ENCODE measurements around the gene PBX2. TPM values are rescaled to one million over a fixed set of nuclear protein-coding genes. Genes with fewer than 3 reads are reported as not detected.
A peak's percentile ranks its signal among the peaks of the same experiment; 100 is the strongest.
"Not testable (repeated sequence)": the region's sequence is repeated elsewhere in the genome, so short reads cannot be mapped to it uniquely, and the experiment has no call there.

PBX2 gene
- total and polyA plus RNA-seq, 2 donors (not counting 1 experiment from before 2014, with no cell fraction given), result 35.0 to 39.4 TPM

DNA sequence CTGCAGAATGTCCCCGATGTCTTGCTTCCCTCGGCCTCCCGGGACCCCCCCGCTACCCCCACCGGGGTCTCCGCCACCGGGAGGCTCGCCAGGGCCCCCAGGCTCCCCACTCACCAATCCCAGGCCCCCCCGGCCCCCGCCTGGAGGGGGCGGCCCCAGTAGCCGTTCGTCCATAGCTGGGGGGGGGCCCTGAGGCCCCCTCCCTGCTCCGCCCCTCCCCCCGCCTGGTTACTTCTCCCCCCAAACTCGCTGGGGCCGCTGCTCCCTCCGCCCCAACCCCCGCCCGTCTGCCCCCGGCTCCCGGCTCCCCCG, 304 bp downstream of the PBX2 start:
- Histone ChIP-seq H2AFZ (ENCODE audit: low read length) (no peak overlapping the region), H3K36me3 (ENCODE audit: control insufficient read depth, insufficient read depth, low read length) (peaks cover 5% of the 10 kb centered on the region), H3K4me2 (ENCODE audit: extremely low read depth, insufficient read depth, low read length) (peak overlapping the region; percentile 93), H3K27me3 (ENCODE audit: control insufficient read depth, insufficient read depth, low read length) (no peaks in the 10 kb centered on the region), H3K4me1 (ENCODE audit: control insufficient read depth, extremely low read depth, insufficient read depth, low read length) (peaks cover 11% of the 10 kb centered on the region), H4K20me1 (ENCODE audit: control insufficient read depth, extremely low read depth, insufficient read depth, low read length) (no peaks in the 10 kb centered on the region), H3K4me3 (replicated peaks in 1 of 4; ENCODE audit: control extremely low read depth in 1 of 4, insufficient read depth in 1 of 4, low read depth in 3 of 4, low read length in 4 of 4) (peak overlapping the region; percentile 34 to 83 (median 72)), H3K9ac (ENCODE audit: insufficient read depth, low read length) (peak overlapping the region; percentile 69), H3K9me3 (ENCODE audit: control insufficient read depth, insufficient read depth, low read depth, low read length) (no peaks in the 10 kb centered on the region), H3K79me2 (ENCODE audit: control insufficient read depth, insufficient read depth, low read length) (peaks cover 20% of the 10 kb centered on the region), H3K27ac (ENCODE audit: insufficient read depth, low read length) (peak overlapping the region; percentile 69)
- DNase-seq (ENCODE audit: low read depth in 2 of 2), result no peak
- TF ChIP-seq EZH2 (IDR thresholded peaks at IDR 0.05; ENCODE audit: low read length, missing control alignments), result no peak
- TF ChIP-seq, protein P1, sequence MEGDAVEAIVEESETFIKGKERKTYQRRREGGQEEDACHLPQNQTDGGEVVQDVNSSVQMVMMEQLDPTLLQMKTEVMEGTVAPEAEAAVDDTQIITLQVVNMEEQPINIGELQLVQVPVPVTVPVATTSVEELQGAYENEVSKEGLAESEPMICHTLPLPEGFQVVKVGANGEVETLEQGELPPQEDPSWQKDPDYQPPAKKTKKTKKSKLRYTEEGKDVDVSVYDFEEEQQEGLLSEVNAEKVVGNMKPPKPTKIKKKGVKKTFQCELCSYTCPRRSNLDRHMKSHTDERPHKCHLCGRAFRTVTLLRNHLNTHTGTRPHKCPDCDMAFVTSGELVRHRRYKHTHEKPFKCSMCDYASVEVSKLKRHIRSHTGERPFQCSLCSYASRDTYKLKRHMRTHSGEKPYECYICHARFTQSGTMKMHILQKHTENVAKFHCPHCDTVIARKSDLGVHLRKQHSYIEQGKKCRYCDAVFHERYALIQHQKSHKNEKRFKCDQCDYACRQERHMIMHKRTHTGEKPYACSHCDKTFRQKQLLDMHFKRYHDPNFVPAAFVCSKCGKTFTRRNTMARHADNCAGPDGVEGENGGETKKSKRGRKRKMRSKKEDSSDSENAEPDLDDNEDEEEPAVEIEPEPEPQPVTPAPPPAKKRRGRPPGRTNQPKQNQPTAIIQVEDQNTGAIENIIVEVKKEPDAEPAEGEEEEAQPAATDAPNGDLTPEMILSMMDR (conservative IDR thresholded peaks at IDR 0.05 in 1 of 2, IDR thresholded peaks at IDR 0.05 in 1 of 2; ENCODE audit: low read depth in 1 of 2, low read length in 2 of 2), result no peak

DNA sequence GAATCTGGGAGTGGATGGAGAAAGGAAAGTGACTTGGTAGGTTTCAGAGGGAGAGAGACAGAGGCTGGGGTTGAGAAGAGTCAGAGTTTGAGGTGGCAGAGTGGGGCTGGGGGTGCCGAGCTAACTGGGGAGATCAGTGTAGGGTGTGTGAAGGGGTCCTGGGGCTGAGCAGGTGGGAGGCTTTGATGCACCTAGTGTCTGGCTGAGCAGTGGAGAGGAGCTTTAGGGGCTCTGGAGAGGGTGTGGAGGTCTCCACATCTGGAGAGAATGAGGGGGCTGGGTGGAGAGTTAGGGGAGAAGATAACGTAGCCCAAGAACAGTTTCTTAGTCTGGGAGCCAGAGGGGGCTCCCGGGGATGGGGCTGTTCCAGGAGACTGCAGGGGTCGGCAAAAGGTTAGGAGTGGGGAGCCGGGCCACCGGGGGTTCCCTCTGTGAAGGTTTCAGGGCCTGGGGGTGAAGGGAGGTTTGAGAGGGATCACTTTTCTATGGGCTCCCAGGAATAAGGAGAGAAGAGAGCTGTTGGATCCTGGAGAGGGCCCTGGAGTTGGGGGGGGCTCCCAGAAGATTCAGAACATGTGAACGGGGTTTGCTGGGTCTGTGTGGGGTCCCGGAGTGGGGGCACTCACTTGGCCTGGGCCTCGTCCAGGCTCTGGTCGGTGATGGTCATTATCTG, 797 bp downstream of the PBX2 start:
- Histone ChIP-seq H3K36me3 (ENCODE audit: control insufficient read depth, insufficient read depth, low read length) (peaks cover 5% of the 10 kb centered on the region), H3K79me2 (ENCODE audit: control insufficient read depth, insufficient read depth, low read length) (peaks cover 20% of the 10 kb centered on the region), H3K4me1 (ENCODE audit: control insufficient read depth, extremely low read depth, insufficient read depth, low read length) (peaks cover 11% of the 10 kb centered on the region), H3K9me3 (ENCODE audit: control insufficient read depth, insufficient read depth, low read depth, low read length) (no peaks in the 10 kb centered on the region), H2AFZ (ENCODE audit: low read length) (no peak overlapping the region), H4K20me1 (ENCODE audit: control insufficient read depth, extremely low read depth, insufficient read depth, low read length) (no peaks in the 10 kb centered on the region), H3K4me3 (replicated peaks in 1 of 4; ENCODE audit: control extremely low read depth in 1 of 4, insufficient read depth in 1 of 4, low read depth in 3 of 4, low read length in 4 of 4) (peak overlapping the region; percentile 34 to 83 (median 72)), H3K27ac (ENCODE audit: insufficient read depth, low read length) (peak overlapping the region; percentile 69), H3K27me3 (ENCODE audit: control insufficient read depth, insufficient read depth, low read length) (no peaks in the 10 kb centered on the region), H3K9ac (ENCODE audit: insufficient read depth, low read length) (peak overlapping the region; percentile 69), H3K4me2 (ENCODE audit: extremely low read depth, insufficient read depth, low read length) (peak overlapping the region; percentile 93)
- no peak for TF ChIP-seq EZH2 (IDR thresholded peaks at IDR 0.05; ENCODE audit: low read length, missing control alignments)
- TF ChIP-seq, protein P1 (conservative IDR thresholded peaks at IDR 0.05 in 1 of 2, IDR thresholded peaks at IDR 0.05 in 1 of 2; ENCODE audit: low read depth in 1 of 2, low read length in 2 of 2), result no peak
- no peak for DNase-seq (ENCODE audit: low read depth in 2 of 2)

DNA sequence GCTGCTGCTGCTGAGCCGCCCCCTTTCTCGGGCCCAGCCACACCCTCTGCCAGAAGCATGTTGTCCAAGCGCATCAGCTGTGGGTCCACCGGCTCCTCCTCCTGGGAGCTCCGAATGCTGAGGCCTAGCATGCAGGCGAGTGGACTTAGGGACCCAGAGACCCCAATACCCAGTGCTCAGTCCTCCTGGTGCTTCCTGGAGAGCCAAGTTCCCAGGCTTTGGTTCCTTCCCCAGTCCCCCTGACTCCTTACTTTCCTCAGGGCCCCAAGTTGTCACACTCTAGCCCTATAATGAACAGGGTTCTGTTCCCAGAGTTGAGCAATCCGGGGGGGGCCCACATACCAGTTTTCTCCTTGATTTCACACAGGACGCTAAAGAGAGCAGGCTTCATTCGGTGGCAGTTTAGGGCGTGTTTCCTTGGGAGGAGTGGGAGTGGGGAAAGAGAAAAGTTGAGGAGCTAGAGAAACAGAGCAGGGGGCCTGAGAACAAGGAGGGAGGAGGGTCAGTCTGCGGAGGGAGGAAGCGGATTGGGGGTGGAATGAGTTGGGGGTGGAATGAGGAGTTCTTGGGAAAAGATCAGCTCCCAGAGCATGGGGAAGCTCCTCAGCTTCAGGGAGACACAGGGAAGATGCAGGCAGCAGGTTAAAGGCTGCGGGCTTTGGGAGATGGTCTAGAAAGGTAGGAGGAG, 1.5 kb downstream of the PBX2 start:
- H4K20me1 ChIP-seq (ENCODE audit: control insufficient read depth, extremely low read depth, insufficient read depth, low read length), result no peaks in the 10 kb centered on the region
- no peak overlapping the region for H2AFZ ChIP-seq (ENCODE audit: low read length)
- peaks cover 11% of the 10 kb centered on the region for H3K4me1 ChIP-seq (ENCODE audit: control insufficient read depth, extremely low read depth, insufficient read depth, low read length)
- H3K27me3 ChIP-seq (ENCODE audit: control insufficient read depth, insufficient read depth, low read length), result no peaks in the 10 kb centered on the region
- H3K27ac ChIP-seq (ENCODE audit: insufficient read depth, low read length), result peak overlapping the region; percentile 69
- peak overlapping the region; percentile 34 to 83 (median 72) for H3K4me3 ChIP-seq (replicated peaks in 1 of 4; ENCODE audit: control extremely low read depth in 1 of 4, insufficient read depth in 1 of 4, low read depth in 3 of 4, low read length in 4 of 4)
- H3K9ac ChIP-seq (ENCODE audit: insufficient read depth, low read length), result peak overlapping the region; percentile 69
- no peak for TF ChIP-seq EZH2 (IDR thresholded peaks at IDR 0.05; ENCODE audit: low read length, missing control alignments)
- H3K4me2 ChIP-seq (ENCODE audit: extremely low read depth, insufficient read depth, low read length), result peak overlapping the region; percentile 93
- peaks cover 8% of the 10 kb centered on the region for H3K36me3 ChIP-seq (ENCODE audit: control insufficient read depth, insufficient read depth, low read length)
- peak; percentile 22 to 26 for DNase-seq (ENCODE audit: low read depth in 2 of 2)
- no peaks in the 10 kb centered on the region for H3K9me3 ChIP-seq (ENCODE audit: control insufficient read depth, insufficient read depth, low read depth, low read length)
- H3K79me2 ChIP-seq (ENCODE audit: control insufficient read depth, insufficient read depth, low read length), result peaks cover 20% of the 10 kb centered on the region

DNA sequence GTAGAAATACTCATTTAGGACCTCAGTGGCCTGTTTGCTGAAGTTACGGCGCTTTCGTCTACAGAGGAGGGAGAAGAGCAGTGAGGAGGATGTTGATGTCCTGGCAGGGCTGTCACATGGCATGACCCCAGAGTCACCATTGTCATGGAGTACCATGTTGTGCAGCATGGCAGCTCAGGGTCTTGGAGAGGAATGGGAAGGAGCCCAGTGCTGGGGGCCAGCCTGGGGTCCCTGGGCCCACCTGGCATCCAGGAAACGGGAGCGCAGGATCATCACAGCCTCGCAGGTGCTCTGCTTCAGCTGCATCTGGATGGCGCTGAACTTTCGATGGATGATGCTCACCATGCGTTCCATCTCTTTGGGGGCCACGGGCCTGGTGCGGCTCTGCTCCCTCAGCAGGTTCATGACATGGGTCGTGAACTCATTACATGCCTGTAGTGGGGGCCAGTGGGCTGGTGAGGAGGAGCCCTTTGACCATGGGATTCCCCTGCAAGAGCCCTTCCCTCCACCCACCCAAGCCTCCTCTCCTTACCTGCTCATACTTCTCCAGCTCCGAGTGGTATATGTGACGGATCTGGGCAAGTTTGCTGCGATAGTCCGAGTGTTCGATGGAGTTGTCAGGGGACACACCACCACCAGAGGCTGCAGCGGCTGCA, 2.1 kb downstream of the PBX2 start:
- H3K4me2 ChIP-seq (ENCODE audit: extremely low read depth, insufficient read depth, low read length), result peak overlapping the region; percentile 93
- not testable (repeated sequence) for H3K27me3 ChIP-seq (ENCODE audit: control insufficient read depth, insufficient read depth, low read length); DNase-seq (ENCODE audit: low read depth in 2 of 2); H3K27ac ChIP-seq (ENCODE audit: insufficient read depth, low read length); H3K9me3 ChIP-seq (ENCODE audit: control insufficient read depth, insufficient read depth, low read depth, low read length); H3K9ac ChIP-seq (ENCODE audit: insufficient read depth, low read length); H4K20me1 ChIP-seq (ENCODE audit: control insufficient read depth, extremely low read depth, insufficient read depth, low read length); H2AFZ ChIP-seq (ENCODE audit: low read length); H3K36me3 ChIP-seq (ENCODE audit: control insufficient read depth, insufficient read depth, low read length)
- peaks cover 11% of the 10 kb centered on the region for H3K4me1 ChIP-seq (ENCODE audit: control insufficient read depth, extremely low read depth, insufficient read depth, low read length)
- peaks cover 20% of the 10 kb centered on the region for H3K79me2 ChIP-seq (ENCODE audit: control insufficient read depth, insufficient read depth, low read length)
- peak overlapping the region; percentile 34 to 83 (median 72) for H3K4me3 ChIP-seq (replicated peaks in 1 of 4; ENCODE audit: control extremely low read depth in 1 of 4, insufficient read depth in 1 of 4, low read depth in 3 of 4, low read length in 4 of 4)

Measured in fibroblast of lung (primary cell).